Central memory CD8-positive, alpha-beta T cell (primary cell): ENCODE results near the gene SLC38A1.

Source experiments
- ATAC-seq: fragments of 150-1000 bp; cut with Tn5 transposase; replicated peaks from 2 replicates; pipeline ENCODE4 v1.10.0; 2022; ENCODE audit warnings: mild to moderate bottlenecking, moderate FRiP score, moderate number of reproducible peaks; ENCODE audit not compliant: poor library complexity, severe bottlenecking; ENCODE audit errors: extremely low read depth
- DNase-seq, 2 donors: peaks; one replicate each; pipeline ENCODE4 v3.0.0; 2021; ENCODE audit warnings: low spot score in 2 of 2
- H3K27ac Mint-ChIP-seq: one replicate; pipeline ENCODE4 v1.8.0; 2022; ENCODE audit warnings: low read depth, mild to moderate bottlenecking, moderate library complexity, mixed read lengths
- H3K27me3 Mint-ChIP-seq: one replicate; pipeline ENCODE4 v1.8.0; 2022; ENCODE audit warnings: mixed read lengths
- H3K36me3 Mint-ChIP-seq: one replicate; pipeline ENCODE4 v1.8.0; 2022; ENCODE audit warnings: mild to moderate bottlenecking, moderate library complexity, mixed read lengths; ENCODE audit not compliant: insufficient read depth
- H3K4me1 Mint-ChIP-seq: one replicate; pipeline ENCODE4 v1.8.0; 2022; ENCODE audit warnings: mixed read lengths
- H3K4me3 Mint-ChIP-seq: one replicate; pipeline ENCODE4 v1.8.0; 2022; ENCODE audit warnings: mild to moderate bottlenecking, moderate library complexity, mixed read lengths
- H3K9me3 Mint-ChIP-seq: one replicate; pipeline ENCODE4 v1.8.0; 2022; ENCODE audit warnings: mixed read lengths

SLC38A1 gene

GRCh38 chr12:46240436-46240835, 28.4 kb downstream of the SLC38A1 start:
- H3K4me3 Mint-ChIP-seq = no peak overlapping the region
- ATAC-seq (no peak), DNase-seq (no peak)
- H3K27me3 Mint-ChIP-seq = no peaks in the 10 kb centered on the region
- peaks cover 67% of the 10 kb centered on the region for H3K4me1 Mint-ChIP-seq
- no peaks in the 10 kb centered on the region for H3K9me3 Mint-ChIP-seq
- peak overlapping the region; percentile 53 for H3K27ac Mint-ChIP-seq
- H3K36me3 Mint-ChIP-seq = peaks cover 67% of the 10 kb centered on the region

- H3K36me3 Mint-ChIP-seq = peaks cover 74% of the 10 kb centered on the region
- peaks cover 68% of the 10 kb centered on the region for H3K4me1 Mint-ChIP-seq
- no peaks in the 10 kb centered on the region for H3K27me3 Mint-ChIP-seq
- DNase-seq (no peak), ATAC-seq (no peak)
- peak overlapping the region; percentile 27 for H3K27ac Mint-ChIP-seq
- H3K4me3 Mint-ChIP-seq = no peak overlapping the region
- H3K9me3 Mint-ChIP-seq = no peaks in the 10 kb centered on the region
Observed at GRCh38 chr12:46238821-46239220, 30.0 kb downstream of the SLC38A1 start.

GRCh38 chr12:46237371-46238045, 31.3 kb downstream of the SLC38A1 start:
- no peak for ATAC-seq
- Mint-ChIP-seq H3K27me3 (no peaks in the 10 kb centered on the region), H3K27ac (peak overlapping the region; percentile 27), H3K4me1 (peaks cover 64% of the 10 kb centered on the region), H3K4me3 (no peak overlapping the region), H3K9me3 (no peaks in the 10 kb centered on the region), H3K36me3 (peaks cover 68% of the 10 kb centered on the region)
- no peak for DNase-seq

GRCh38 chr12:46234000-46234399, 34.8 kb downstream of the SLC38A1 start:
- H3K36me3 Mint-ChIP-seq = peaks cover 44% of the 10 kb centered on the region
- no peaks in the 10 kb centered on the region for H3K9me3 Mint-ChIP-seq
- DNase-seq (no peak), ATAC-seq (no peak)
- no peak overlapping the region for H3K4me3 Mint-ChIP-seq
- H3K4me1 Mint-ChIP-seq = peaks cover 71% of the 10 kb centered on the region
- H3K27ac Mint-ChIP-seq = peak overlapping the region; percentile 47
- H3K27me3 Mint-ChIP-seq = no peaks in the 10 kb centered on the region

GRCh38 chr12:46233423-46233822, 35.4 kb downstream of the SLC38A1 start:
- Mint-ChIP-seq H3K4me3 (no peak overlapping the region), H3K36me3 (peaks cover 41% of the 10 kb centered on the region), H3K27me3 (no peaks in the 10 kb centered on the region), H3K9me3 (no peaks in the 10 kb centered on the region), H3K4me1 (peaks cover 66% of the 10 kb centered on the region), H3K27ac (no peak overlapping the region)
- ATAC-seq (no peak), DNase-seq (no peak)

GRCh38 chr12:46230983-46231382, 37.9 kb downstream of the SLC38A1 start:
- peak overlapping the region; percentile 26 for H3K27ac Mint-ChIP-seq
- H3K4me3 Mint-ChIP-seq = no peak overlapping the region
- no peaks in the 10 kb centered on the region for H3K9me3 Mint-ChIP-seq
- peaks cover 59% of the 10 kb centered on the region for H3K4me1 Mint-ChIP-seq
- peaks cover 45% of the 10 kb centered on the region for H3K36me3 Mint-ChIP-seq
- DNase-seq = no peak
- ATAC-seq = no peak
- H3K27me3 Mint-ChIP-seq = no peaks in the 10 kb centered on the region

- no peak overlapping the region for H3K4me3 Mint-ChIP-seq
Observed at GRCh38 chr12:46230306-46230705, 38.5 kb downstream of the SLC38A1 start.

GRCh38 chr12:46227616-46228015, 41.2 kb downstream of the SLC38A1 start:
- ATAC-seq (no peak), DNase-seq (no peak)
- Mint-ChIP-seq H3K27ac (peak overlapping the region; percentile 82), H3K9me3 (no peaks in the 10 kb centered on the region), H3K4me1 (peaks cover 66% of the 10 kb centered on the region), H3K36me3 (peaks cover 51% of the 10 kb centered on the region), H3K4me3 (no peak overlapping the region), H3K27me3 (no peaks in the 10 kb centered on the region)

More at GRCh38 chr12:46230306-46230705, 38.5 kb downstream of the SLC38A1 start:
- Mint-ChIP-seq H3K9me3 (no peaks in the 10 kb centered on the region), H3K27ac (peak overlapping the region; percentile 26), H3K36me3 (peaks cover 47% of the 10 kb centered on the region), H3K4me1 (peaks cover 61% of the 10 kb centered on the region), H3K27me3 (no peaks in the 10 kb centered on the region)
- ATAC-seq (no peak), DNase-seq (no peak)

- no peak for ATAC-seq
- Mint-ChIP-seq H3K4me3 (no peak overlapping the region), H3K36me3 (peaks cover 59% of the 10 kb centered on the region), H3K4me1 (peaks cover 71% of the 10 kb centered on the region), H3K27ac (no peak overlapping the region), H3K27me3 (no peaks in the 10 kb centered on the region), H3K9me3 (no peaks in the 10 kb centered on the region)
- no peak for DNase-seq
Observed at GRCh38 chr12:46224386-46224785, 44.5 kb downstream of the SLC38A1 start.

GRCh38 chr12:46223047-46223446, 45.8 kb downstream of the SLC38A1 start:
- ATAC-seq (no peak), DNase-seq (no peak)
- Mint-ChIP-seq H3K27me3 (no peaks in the 10 kb centered on the region), H3K4me1 (peaks cover 84% of the 10 kb centered on the region), H3K36me3 (peaks cover 63% of the 10 kb centered on the region), H3K4me3 (peak overlapping the region; percentile 33), H3K27ac (peak overlapping the region; percentile 100), H3K9me3 (no peaks in the 10 kb centered on the region)

- no peak for DNase-seq
Observed at GRCh38 chr12:46222636-46223035, 46.2 kb downstream of the SLC38A1 start.

GRCh38 chr12:46221255-46222128, 47.4 kb downstream of the SLC38A1 start:
- ATAC-seq (no peak), DNase-seq (no peak)
- Mint-ChIP-seq H3K27me3 (no peaks in the 10 kb centered on the region), H3K36me3 (peaks cover 60% of the 10 kb centered on the region), H3K27ac (peak overlapping the region; percentile 100), H3K4me1 (peaks cover 87% of the 10 kb centered on the region), H3K4me3 (peak overlapping the region; percentile 19), H3K9me3 (no peaks in the 10 kb centered on the region)

More at GRCh38 chr12:46222636-46223035, 46.2 kb downstream of the SLC38A1 start:
- Mint-ChIP-seq H3K4me3 (peak overlapping the region; percentile 33), H3K27ac (peak overlapping the region; percentile 100), H3K27me3 (no peaks in the 10 kb centered on the region), H3K4me1 (peaks cover 88% of the 10 kb centered on the region), H3K36me3 (peaks cover 63% of the 10 kb centered on the region), H3K9me3 (no peaks in the 10 kb centered on the region)
- no peak for ATAC-seq
